SK-N-SH treated with all-trans-retinoic acid at 6 μM for 48 hours (cell line): ENCODE data around the gene SELPLG.

Experiments used
- ATAC-seq: fragments of 200-7000 bp; cut with Tn5 transposase; 3 replicates; pipeline ENCODE4 v1.9.1; 2020; ENCODE audit warnings: mild to moderate bottlenecking, moderate library complexity
- ARNTL ChIP-seq: fragments of 450-650 bp; formaldehyde crosslinking; IDR thresholded peaks from 2 replicates; pipeline ENCODE4 v1.5.0; 2020; ENCODE audit warnings: low read depth, mild to moderate bottlenecking, moderate library complexity, borderline replicate concordance
- BACH2 ChIP-seq: fragments of 250-450 bp; sonication (Bioruptor Pico); IDR thresholded peaks from 2 replicates; pipeline ENCODE4 v1.9.0; 2021; ENCODE audit warnings: mild to moderate bottlenecking, borderline replicate concordance
- ESRRG ChIP-seq: fragments of 250-450 bp; sonication (Bioruptor Pico); IDR thresholded peaks from 2 replicates; pipeline ENCODE4 v1.6.1; 2021; ENCODE audit warnings: mild to moderate bottlenecking
- GLIS3 ChIP-seq: fragments of 250-450 bp; sonication (Bioruptor Pico); IDR thresholded peaks from 2 replicates; pipeline ENCODE4 v1.5.0; 2020; ENCODE audit warnings: mild to moderate bottlenecking, moderate library complexity
- ISL1 ChIP-seq: fragments of 250-450 bp; sonication (Bioruptor Pico); IDR thresholded peaks from 2 replicates; pipeline ENCODE4 v2.1.2; 2022; ENCODE audit warnings: mild to moderate bottlenecking, moderate library complexity
- OSR1 ChIP-seq: fragments of 250-450 bp; sonication (Bioruptor Pico); IDR thresholded peaks from 2 replicates; pipeline ENCODE4 v1.8.0; 2022; ENCODE audit warnings: moderate library complexity, mild to moderate bottlenecking, inconsistent platforms
- RARB ChIP-seq: fragments of 250-450 bp; sonication (Bioruptor Pico); IDR thresholded peaks from 2 replicates; pipeline ENCODE4 v1.8.0; 2021; ENCODE audit warnings: mild to moderate bottlenecking, moderate library complexity
- TCF4 ChIP-seq: fragments of 250-450 bp; sonication (Bioruptor Pico); IDR thresholded peaks from 2 replicates; pipeline ENCODE4 v1.8.0; 2021; ENCODE audit warnings: mild to moderate bottlenecking, moderate library complexity, borderline replicate concordance
- ZFP3 ChIP-seq: fragments of 250-450 bp; sonication (Bioruptor Pico); IDR thresholded peaks from 2 replicates; pipeline ENCODE4 v1.5.0; 2020; ENCODE audit warnings: mild to moderate bottlenecking, moderate library complexity
- ZFP30 ChIP-seq: fragments of 450-650 bp; formaldehyde crosslinking; IDR thresholded peaks from 2 replicates; pipeline ENCODE4 v1.5.0; 2022; ENCODE audit warnings: mild to moderate bottlenecking, moderate library complexity
- ZNF565 ChIP-seq: fragments of 450-650 bp; formaldehyde crosslinking; conservative IDR thresholded peaks from 2 replicates; pipeline ENCODE4 v1.5.0; 2020; ENCODE audit warnings: low read depth, mild to moderate bottlenecking, moderate library complexity
- TF ChIP-seq, protein P1 (sequence below): fragments of 250-450 bp; sonication (Bioruptor Pico); IDR thresholded peaks from 2 replicates; pipeline ENCODE4 v1.5.1; 2020; ENCODE audit warnings: low read depth, mild to moderate bottlenecking, moderate library complexity
- TF ChIP-seq, protein P2 (sequence below): fragments of 250-450 bp; sonication (Bioruptor Pico); IDR thresholded peaks from 2 replicates; pipeline ENCODE4 v1.5.0; 2020; ENCODE audit warnings: mild to moderate bottlenecking, moderate library complexity
- TF ChIP-seq, protein P3 (sequence below): fragments of 250-450 bp; sonication (Bioruptor Pico); IDR thresholded peaks from 2 replicates; pipeline ENCODE4 v1.8.0; 2021; ENCODE audit warnings: low read depth, mild to moderate bottlenecking, moderate library complexity, borderline replicate concordance
- TF ChIP-seq, protein P4 (sequence below): fragments of 250-450 bp; sonication (Bioruptor Pico); IDR thresholded peaks from 2 replicates; pipeline ENCODE4 v1.8.0; 2020; ENCODE audit warnings: mild to moderate bottlenecking, moderate library complexity, borderline replicate concordance

The SELPLG gene

DNA sequence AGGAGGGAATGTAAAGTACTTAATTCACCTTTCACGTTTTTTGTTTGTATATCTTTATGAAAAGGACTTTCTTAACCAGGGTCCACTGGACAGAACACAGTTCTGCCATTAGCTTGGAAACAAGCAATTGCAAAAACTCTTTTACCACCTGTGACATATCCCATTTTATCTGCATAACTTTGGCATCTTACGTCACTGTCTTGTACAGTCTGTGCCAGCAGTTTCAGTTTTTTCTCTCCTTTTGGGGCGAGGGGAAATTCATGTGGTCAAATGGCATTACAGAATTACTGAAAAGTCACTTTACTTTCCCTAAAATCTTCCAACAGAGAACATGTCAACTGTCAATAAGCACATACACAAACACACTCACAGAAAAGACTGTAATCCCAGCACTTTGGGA lies 43.7 kb upstream of the SELPLG start:
- TF ChIP-seq, protein P1, sequence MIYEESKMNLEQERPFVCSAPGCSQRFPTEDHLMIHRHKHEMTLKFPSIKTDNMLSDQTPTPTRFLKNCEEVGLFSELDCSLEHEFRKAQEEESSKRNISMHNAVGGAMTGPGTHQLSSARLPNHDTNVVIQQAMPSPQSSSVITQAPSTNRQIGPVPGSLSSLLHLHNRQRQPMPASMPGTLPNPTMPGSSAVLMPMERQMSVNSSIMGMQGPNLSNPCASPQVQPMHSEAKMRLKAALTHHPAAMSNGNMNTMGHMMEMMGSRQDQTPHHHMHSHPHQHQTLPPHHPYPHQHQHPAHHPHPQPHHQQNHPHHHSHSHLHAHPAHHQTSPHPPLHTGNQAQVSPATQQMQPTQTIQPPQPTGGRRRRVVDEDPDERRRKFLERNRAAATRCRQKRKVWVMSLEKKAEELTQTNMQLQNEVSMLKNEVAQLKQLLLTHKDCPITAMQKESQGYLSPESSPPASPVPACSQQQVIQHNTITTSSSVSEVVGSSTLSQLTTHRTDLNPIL (CRISPR knock-in tag): no peak
- no peak for TF ChIP-seq ARNTL (CRISPR knock-in tag)
- TF ChIP-seq RARB (CRISPR knock-in tag): no peak
- TF ChIP-seq ZFP30 (CRISPR knock-in tag): no peak
- no peak for TF ChIP-seq GLIS3 (CRISPR knock-in tag)
- no peak for TF ChIP-seq TCF4 (CRISPR knock-in tag)
- TF ChIP-seq ZFP3 (CRISPR knock-in tag): no peak
- TF ChIP-seq, protein P2, sequence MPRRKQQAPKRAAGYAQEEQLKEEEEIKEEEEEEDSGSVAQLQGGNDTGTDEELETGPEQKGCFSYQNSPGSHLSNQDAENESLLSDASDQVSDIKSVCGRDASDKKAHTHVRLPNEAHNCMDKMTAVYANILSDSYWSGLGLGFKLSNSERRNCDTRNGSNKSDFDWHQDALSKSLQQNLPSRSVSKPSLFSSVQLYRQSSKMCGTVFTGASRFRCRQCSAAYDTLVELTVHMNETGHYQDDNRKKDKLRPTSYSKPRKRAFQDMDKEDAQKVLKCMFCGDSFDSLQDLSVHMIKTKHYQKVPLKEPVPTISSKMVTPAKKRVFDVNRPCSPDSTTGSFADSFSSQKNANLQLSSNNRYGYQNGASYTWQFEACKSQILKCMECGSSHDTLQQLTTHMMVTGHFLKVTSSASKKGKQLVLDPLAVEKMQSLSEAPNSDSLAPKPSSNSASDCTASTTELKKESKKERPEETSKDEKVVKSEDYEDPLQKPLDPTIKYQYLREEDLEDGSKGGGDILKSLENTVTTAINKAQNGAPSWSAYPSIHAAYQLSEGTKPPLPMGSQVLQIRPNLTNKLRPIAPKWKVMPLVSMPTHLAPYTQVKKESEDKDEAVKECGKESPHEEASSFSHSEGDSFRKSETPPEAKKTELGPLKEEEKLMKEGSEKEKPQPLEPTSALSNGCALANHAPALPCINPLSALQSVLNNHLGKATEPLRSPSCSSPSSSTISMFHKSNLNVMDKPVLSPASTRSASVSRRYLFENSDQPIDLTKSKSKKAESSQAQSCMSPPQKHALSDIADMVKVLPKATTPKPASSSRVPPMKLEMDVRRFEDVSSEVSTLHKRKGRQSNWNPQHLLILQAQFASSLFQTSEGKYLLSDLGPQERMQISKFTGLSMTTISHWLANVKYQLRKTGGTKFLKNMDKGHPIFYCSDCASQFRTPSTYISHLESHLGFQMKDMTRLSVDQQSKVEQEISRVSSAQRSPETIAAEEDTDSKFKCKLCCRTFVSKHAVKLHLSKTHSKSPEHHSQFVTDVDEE (CRISPR knock-in tag): no peak
- TF ChIP-seq, protein P3, sequence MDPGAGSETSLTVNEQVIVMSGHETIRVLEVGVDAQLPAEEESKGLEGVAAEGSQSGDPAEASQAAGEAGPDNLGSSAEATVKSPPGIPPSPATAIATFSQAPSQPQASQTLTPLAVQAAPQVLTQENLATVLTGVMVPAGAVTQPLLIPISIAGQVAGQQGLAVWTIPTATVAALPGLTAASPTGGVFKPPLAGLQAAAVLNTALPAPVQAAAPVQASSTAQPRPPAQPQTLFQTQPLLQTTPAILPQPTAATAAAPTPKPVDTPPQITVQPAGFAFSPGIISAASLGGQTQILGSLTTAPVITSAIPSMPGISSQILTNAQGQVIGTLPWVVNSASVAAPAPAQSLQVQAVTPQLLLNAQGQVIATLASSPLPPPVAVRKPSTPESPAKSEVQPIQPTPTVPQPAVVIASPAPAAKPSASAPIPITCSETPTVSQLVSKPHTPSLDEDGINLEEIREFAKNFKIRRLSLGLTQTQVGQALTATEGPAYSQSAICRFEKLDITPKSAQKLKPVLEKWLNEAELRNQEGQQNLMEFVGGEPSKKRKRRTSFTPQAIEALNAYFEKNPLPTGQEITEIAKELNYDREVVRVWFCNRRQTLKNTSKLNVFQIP: no peak
- no peak for TF ChIP-seq ISL1 (CRISPR knock-in tag)
- TF ChIP-seq ZNF565 (CRISPR knock-in tag): no peak
- TF ChIP-seq, protein P4, sequence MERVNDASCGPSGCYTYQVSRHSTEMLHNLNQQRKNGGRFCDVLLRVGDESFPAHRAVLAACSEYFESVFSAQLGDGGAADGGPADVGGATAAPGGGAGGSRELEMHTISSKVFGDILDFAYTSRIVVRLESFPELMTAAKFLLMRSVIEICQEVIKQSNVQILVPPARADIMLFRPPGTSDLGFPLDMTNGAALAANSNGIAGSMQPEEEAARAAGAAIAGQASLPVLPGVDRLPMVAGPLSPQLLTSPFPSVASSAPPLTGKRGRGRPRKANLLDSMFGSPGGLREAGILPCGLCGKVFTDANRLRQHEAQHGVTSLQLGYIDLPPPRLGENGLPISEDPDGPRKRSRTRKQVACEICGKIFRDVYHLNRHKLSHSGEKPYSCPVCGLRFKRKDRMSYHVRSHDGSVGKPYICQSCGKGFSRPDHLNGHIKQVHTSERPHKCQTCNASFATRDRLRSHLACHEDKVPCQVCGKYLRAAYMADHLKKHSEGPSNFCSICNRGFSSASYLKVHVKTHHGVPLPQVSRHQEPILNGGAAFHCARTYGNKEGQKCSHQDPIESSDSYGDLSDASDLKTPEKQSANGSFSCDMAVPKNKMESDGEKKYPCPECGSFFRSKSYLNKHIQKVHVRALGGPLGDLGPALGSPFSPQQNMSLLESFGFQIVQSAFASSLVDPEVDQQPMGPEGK (CRISPR knock-in tag): no peak
- TF ChIP-seq OSR1: no peak
- ATAC-seq: no peak

DNA sequence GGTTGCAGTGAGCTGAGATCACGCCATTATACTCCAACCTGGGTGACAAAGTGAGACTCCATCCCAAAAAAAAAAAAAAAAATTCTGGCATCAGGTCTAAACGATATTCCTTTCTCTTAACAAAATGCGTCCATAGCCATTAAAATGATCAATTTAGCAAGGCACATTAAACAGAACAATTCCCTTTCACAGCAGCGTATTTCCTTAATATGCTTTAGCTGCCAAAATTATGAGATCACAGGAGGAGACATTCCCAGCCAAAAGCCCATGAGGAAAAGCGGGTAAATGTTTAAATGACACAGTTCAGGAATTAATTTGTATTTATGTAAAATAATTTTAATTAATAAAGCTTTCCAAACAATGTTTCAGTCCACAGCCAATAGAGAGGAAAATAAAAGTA lies 43.0 kb upstream of the SELPLG start:
- ATAC-seq: no peak
- TF ChIP-seq TCF4 (CRISPR knock-in tag) (no peak), ZNF565 (CRISPR knock-in tag) (no peak), ZFP3 (CRISPR knock-in tag) (no peak), ISL1 (CRISPR knock-in tag) (no peak), BACH2 (no peak), ARNTL (CRISPR knock-in tag) (no peak), OSR1 (no peak), GLIS3 (CRISPR knock-in tag) (no peak), ESRRG (CRISPR knock-in tag) (no peak)
- TF ChIP-seq, protein P4 (CRISPR knock-in tag): no peak
- TF ChIP-seq, protein P3: no peak
- TF ChIP-seq, protein P2 (CRISPR knock-in tag): no peak
